ENCODE measurements around the gene NEK6. TPM values are rescaled to one million over a fixed set of nuclear protein-coding genes. Genes with fewer than 3 reads are reported as not detected.
A peak's percentile ranks its signal among the peaks of the same experiment; 100 is the strongest.

Gene NEK6
- total RNA-seq, 1 donor, result 64.3 TPM

- DNase-seq (ENCODE audit: low read depth), result no peak
- no peak for TF ChIP-seq CTCF (IDR thresholded peaks at IDR 0.05; ENCODE audit: insufficient read depth, low read length)
- H3K4me3 ChIP-seq (ENCODE audit: low read depth, low read length), result no peak overlapping the region
Observed at GRCh38 chr9:124351672-124352468, 94.1 kb downstream of the NEK6 start.

DNA sequence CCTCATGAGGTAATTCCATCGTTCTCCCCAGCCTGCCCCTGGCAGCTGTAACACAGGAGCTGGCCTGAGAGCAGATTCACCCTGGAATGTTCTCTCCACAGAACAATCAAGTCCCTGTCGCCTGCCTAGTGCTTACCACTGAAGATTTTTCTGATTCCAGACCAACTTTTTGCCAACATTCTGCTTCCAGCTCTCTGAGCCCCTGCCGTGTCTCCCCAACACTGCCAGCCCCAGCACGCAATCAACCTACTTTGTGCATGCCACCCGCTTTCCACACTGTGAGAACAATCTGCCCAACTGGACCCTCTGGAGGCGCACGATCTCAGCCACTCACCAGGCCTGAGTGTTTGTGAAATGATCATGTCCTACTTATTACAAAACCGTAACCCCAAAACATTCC is 94.9 kb downstream of the NEK6 start:
- DNase-seq (ENCODE audit: low read depth), result no peak
- no peak overlapping the region for H3K4me3 ChIP-seq (ENCODE audit: low read depth, low read length)
- no peak for TF ChIP-seq CTCF (IDR thresholded peaks at IDR 0.05; ENCODE audit: insufficient read depth, low read length)

GRCh38 chr9:124353166-124353768 is 95.5 kb downstream of the NEK6 start:
- no peak for TF ChIP-seq CTCF (IDR thresholded peaks at IDR 0.05; ENCODE audit: insufficient read depth, low read length)
- no peak overlapping the region for H3K4me3 ChIP-seq (ENCODE audit: low read depth, low read length)
- no peak for DNase-seq (ENCODE audit: low read depth)

GRCh38 chr9:124353811-124354274 is 96.1 kb downstream of the NEK6 start:
- peak; percentile 33 for DNase-seq (ENCODE audit: low read depth)
- no peak for TF ChIP-seq CTCF (IDR thresholded peaks at IDR 0.05; ENCODE audit: insufficient read depth, low read length)
- H3K4me3 ChIP-seq (ENCODE audit: low read depth, low read length), result no peak overlapping the region

DNA sequence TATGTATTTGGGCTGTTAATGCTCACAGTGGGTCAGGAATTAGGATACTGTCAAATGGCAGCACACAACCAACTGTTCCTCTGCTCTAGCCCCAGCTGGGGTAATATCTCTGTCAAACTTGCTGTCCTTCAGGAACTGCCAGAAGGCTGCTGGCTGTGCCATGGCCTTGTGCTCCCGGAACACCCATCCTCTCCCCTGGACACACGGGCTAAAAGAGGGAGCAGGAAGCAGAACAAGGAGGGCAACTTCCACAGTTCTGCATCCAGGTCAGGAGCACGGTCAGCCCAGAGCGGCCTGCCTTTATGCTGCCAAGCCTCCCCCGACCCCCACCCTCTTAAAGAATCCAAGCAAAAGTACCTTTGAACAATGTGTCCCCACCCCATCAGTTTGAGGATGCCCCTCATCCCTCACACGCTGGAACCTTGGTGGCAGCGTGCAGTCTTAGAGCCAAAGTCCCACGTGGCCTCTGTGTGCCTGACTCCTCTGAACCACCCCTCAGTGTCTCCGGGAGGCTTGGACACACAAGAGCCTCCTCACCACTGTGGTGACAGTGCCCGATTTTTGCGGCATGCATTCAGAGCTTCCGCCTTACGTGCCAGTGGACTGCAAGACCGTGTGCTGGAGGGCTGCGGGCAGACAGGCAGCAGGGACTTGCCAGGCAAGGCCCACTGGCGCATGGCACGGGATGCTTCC is 96.7 kb downstream of the NEK6 start:
- TF ChIP-seq CTCF (IDR thresholded peaks at IDR 0.05; ENCODE audit: insufficient read depth, low read length), result no peak

GRCh38 chr9:124355039-124355940 is 97.5 kb downstream of the NEK6 start:
- no peak overlapping the region for H3K4me3 ChIP-seq (ENCODE audit: low read depth, low read length)
- DNase-seq (ENCODE audit: low read depth), result no peak
- TF ChIP-seq CTCF (IDR thresholded peaks at IDR 0.05; ENCODE audit: insufficient read depth, low read length), result no peak

More for the DNA sequence above, 96.7 kb downstream of the NEK6 start:
- no peak overlapping the region for H3K4me3 ChIP-seq (ENCODE audit: low read depth, low read length)
- no peak for DNase-seq (ENCODE audit: low read depth)

Data from fibroblast of the aortic adventitia (primary cell).